Measurements from ENCODE around the gene PLCL1.

PLCL1 gene

GRCh38 chr2:197960786-197961185, 156.4 kb downstream of the PLCL1 start:
- no peak for DNase-seq

GRCh38 chr2:197964720-197965119, 160.3 kb downstream of the PLCL1 start:
- DNase-seq, result no peak

- no peak for DNase-seq
These were observed 161.4 kb downstream of the PLCL1 start for GRCh38 chr2:197965756-197966155.

- no peak for DNase-seq
These were observed 165.0 kb downstream of the PLCL1 start for GRCh38 chr2:197969391-197969893.

- no peak for DNase-seq
These were observed 167.7 kb downstream of the PLCL1 start for GRCh38 chr2:197972061-197972460.

- DNase-seq, result no peak
These were observed 168.2 kb downstream of the PLCL1 start for GRCh38 chr2:197972587-197972986.

GRCh38 chr2:197973772-197974171, 169.4 kb downstream of the PLCL1 start:
- no peak for DNase-seq

- no peak for DNase-seq
These were observed 171.6 kb downstream of the PLCL1 start for GRCh38 chr2:197975931-197976519.

GRCh38 chr2:197978971-197979370, 174.6 kb downstream of the PLCL1 start:
- no peak for DNase-seq

- DNase-seq, result no peak
These were observed 178.2 kb downstream of the PLCL1 start for GRCh38 chr2:197982565-197982964.

- no peak for DNase-seq
These were observed 180.7 kb downstream of the PLCL1 start for GRCh38 chr2:197985029-197985638.

- no peak for DNase-seq
These were observed 182.6 kb downstream of the PLCL1 start for GRCh38 chr2:197986977-197987376.

GRCh38 chr2:197990356-197990755, 186.0 kb downstream of the PLCL1 start:
- no peak for DNase-seq

GRCh38 chr2:197992482-197993133, 188.2 kb downstream of the PLCL1 start:
- DNase-seq, result no peak

GRCh38 chr2:197993363-197993762, 189.0 kb downstream of the PLCL1 start:
- no peak for DNase-seq

GRCh38 chr2:197993830-197994229, 189.4 kb downstream of the PLCL1 start:
- DNase-seq, result no peak

GRCh38 chr2:197994751-197995150, 190.4 kb downstream of the PLCL1 start:
- DNase-seq, result no peak

GRCh38 chr2:197996583-197996982, 192.2 kb downstream of the PLCL1 start:
- DNase-seq, result no peak

- DNase-seq, result no peak
These were observed 192.7 kb downstream of the PLCL1 start for GRCh38 chr2:197997083-197997541.

- no peak for DNase-seq
These were observed 194.3 kb downstream of the PLCL1 start for GRCh38 chr2:197998702-197999101.

GRCh38 chr2:198000417-198000816, 196.0 kb downstream of the PLCL1 start:
- no peak for DNase-seq

GRCh38 chr2:198004173-198004572, 199.8 kb downstream of the PLCL1 start:
- no peak for DNase-seq

- no peak for DNase-seq
These were observed 200.8 kb downstream of the PLCL1 start for GRCh38 chr2:198004921-198005829.

Data from activated gamma-delta T cell (primary cell).